WI38 (cell line): Measurements from ENCODE around the gene ARV1.
"Not testable (repeated sequence)": the region's sequence is repeated elsewhere in the genome, so short reads cannot be mapped to it uniquely, and the experiment has no call there.

Experiments used
- H3K4me3 ChIP-seq: 2 replicates; pipeline ENCODE4 v1.5.1; 2011; ENCODE audit warnings: low read depth, mild to moderate bottlenecking, control low read depth, low read length
- CTCF ChIP-seq: IDR thresholded peaks from 2 replicates; pipeline ENCODE4 v1.5.1; 2012; ENCODE audit warnings: low read depth, mild to moderate bottlenecking, control low read depth, low read length

Gene ARV1

GRCh38 chr1:231028682-231029081, 49.8 kb downstream of the ARV1 start:
- TF ChIP-seq CTCF, result no peak
- H3K4me3 ChIP-seq, result no peak overlapping the region

GRCh38 chr1:231029247-231029646, 50.4 kb downstream of the ARV1 start:
- not testable (repeated sequence) for H3K4me3 ChIP-seq

- no peak overlapping the region for H3K4me3 ChIP-seq
- TF ChIP-seq CTCF, result no peak
Measured at GRCh38 chr1:231029841-231030240, 50.9 kb downstream of the ARV1 start.

- no peak for TF ChIP-seq CTCF
- H3K4me3 ChIP-seq, result no peak overlapping the region
Measured at GRCh38 chr1:231032963-231033362, 54.1 kb downstream of the ARV1 start.

- no peak for TF ChIP-seq CTCF
- no peak overlapping the region for H3K4me3 ChIP-seq
Measured at GRCh38 chr1:231035799-231036198, 56.9 kb downstream of the ARV1 start.

GRCh38 chr1:231036416-231036815, 57.5 kb downstream of the ARV1 start:
- no peak for TF ChIP-seq CTCF
- H3K4me3 ChIP-seq, result no peak overlapping the region

GRCh38 chr1:231037585-231038517, 59.0 kb downstream of the ARV1 start:
- no peak overlapping the region for H3K4me3 ChIP-seq
- no peak for TF ChIP-seq CTCF
